Stomach (tissue), 9 donors: ENCODE measurements around the gene ZNF219. TPM values are rescaled to one million over a fixed set of nuclear protein-coding genes. Genes with fewer than 3 reads are reported as not detected.

Source experiments
- DNase-seq, 2 donors: peaks; one replicate each; pipeline versions ENCODE4 v3.0.0 to v3.0.0-alpha.2; 2013 to 2019
- H3K27ac ChIP-seq, 5 donors: fragments of 200-600 bp in 4 of 5; sonication (generic) in 4 of 5; one replicate each; pipeline ENCODE4 v1.5.1; 2013 to 2019; ENCODE audit warnings: mild to moderate bottlenecking in 1 of 5, moderate library complexity in 1 of 5
- H3K27me3 ChIP-seq, 3 donors: fragments of 200-600 bp; sonication (generic); one replicate each; pipeline ENCODE4 v1.5.1; 2017 to 2019; ENCODE audit warnings: mixed run types in 1 of 3
- H3K36me3 ChIP-seq, 4 donors: fragments of 200-600 bp; sonication (generic); 1 replicate in 3 of 4; 2 replicates in 1 of 4; pipeline ENCODE4 v1.5.1; 2016 to 2019
- H3K4me1 ChIP-seq, 4 donors: fragments of 200-600 bp; sonication (generic); one replicate each; pipeline ENCODE4 v1.5.1; 2016 to 2019
- H3K4me3 ChIP-seq, 4 donors: fragments of 200-600 bp; sonication (generic) in 3 of 4; one replicate each; pipeline ENCODE4 v1.5.1; 2016 to 2019; ENCODE audit warnings: mild to moderate bottlenecking in 1 of 4
- H3K9me3 ChIP-seq, 4 donors: fragments of 200-600 bp; sonication (generic); one replicate each; pipeline ENCODE4 v1.5.1; 2016 to 2019
- EP300 ChIP-seq: sonication (generic); formaldehyde crosslinking; IDR thresholded peaks from one replicate; pipeline ENCODE4 v1.6.1; 2017; ENCODE audit warnings: antibody characterized with exemption
- POLR2A ChIP-seq, 4 donors: fragments of 450-650 bp; IDR thresholded peaks; one replicate each; pipeline ENCODE4 v1.6.1; 2016; ENCODE audit warnings: antibody characterized with exemption in 4 of 4, control low read depth in 2 of 4, mild to moderate bottlenecking in 1 of 4, moderate library complexity in 1 of 4
- POLR2AphosphoS5 ChIP-seq, 3 donors: sonication (generic); formaldehyde crosslinking; IDR thresholded peaks; one replicate each; pipeline ENCODE4 v1.6.1; 2016; ENCODE audit warnings: antibody characterized with exemption in 3 of 3
- WGBS, 5 donors: extraction: QIAGEN DNeasy Blood & Tissue Kit in 3 of 5; methylation state at CpG; one replicate each; pipeline versions ENCODE4 v1.1.5 to v1.1.7; 2013 to 2018; 5-methylcytosine and 5-hydroxymethylcytosine counted together
- intact Hi-C: fragments of 100-400 bp; cut with DNase I; formaldehyde crosslinking; loops from one replicate; pipeline ENCODE4 v1.15.1; 2023; ENCODE audit warnings: low total_unique reads
- polyA plus RNA-seq, 3 donors: library from polyadenylated mRNA; stranded (reverse); fragments of 200-250 nt; gene quantifications; one replicate each; pipeline ENCODE4 v1.2.3, GENCODE V29; 2013
- total RNA-seq, 5 donors: library from RNA; depleted of rRNA; stranded (reverse); fragments of >200 nt; gene quantifications; one replicate each; pipeline versions ENCODE4 v1.1.0 to v1.2.3, GENCODE V29; 2014 to 2016
- TF ChIP-seq, protein P1 (sequence below), 7 experiments: fragments of 450-650 bp in 4 of 7; fragments of 200-600 bp in 3 of 7; sonication (generic) in 3 of 7; IDR thresholded peaks; one replicate each; pipeline ENCODE4 v1.5.1; 2016 to 2019; ENCODE audit warnings: antibody characterized with exemption in 7 of 7, control low read depth in 2 of 7, mild to moderate bottlenecking in 1 of 7
- donor health status: healthy with polysubstance abuse.
- donor health status: Bipolar disorder and iron deficiency.
- donor health status: healthy.

ZNF219 gene
- total and polyA plus RNA-seq, 8 donors: 11.4 to 240 (median 25.2) TPM

DNA sequence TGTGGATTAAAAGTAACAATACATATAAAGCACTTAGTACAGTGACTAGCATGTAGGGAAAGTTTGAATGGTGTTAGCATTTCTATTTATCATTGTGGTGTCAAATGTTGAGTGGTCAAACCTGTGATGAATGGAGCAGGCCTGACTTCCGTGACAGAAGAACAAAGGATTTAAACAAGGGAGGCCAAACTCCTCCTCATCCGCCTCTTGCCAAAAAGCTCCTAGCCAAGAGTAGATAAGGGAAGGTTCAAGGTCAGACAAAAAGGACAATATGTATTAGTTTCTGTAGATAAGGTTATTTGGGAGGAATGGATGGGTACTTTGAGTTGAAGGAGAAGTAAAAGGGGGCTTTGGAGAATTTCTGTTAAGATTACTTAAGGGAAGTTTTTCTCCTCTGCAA, 49.8 kb downstream of the ZNF219 start:
- no peak overlapping the region for H3K4me3 ChIP-seq
- peak overlapping the region in 1 of 5 donors; percentile 36 for H3K27ac ChIP-seq
- intact Hi-C loops: no loop called here
- no peaks in the 10 kb centered on the region for H3K27me3 ChIP-seq
- no peaks in the 10 kb centered on the region for H3K36me3 ChIP-seq
- 25 to 56% (median 35%) methylated on average over 2 of the region's 2 CpGs for WGBS, 5 donors
- DNase-seq: no peak
- peaks cover 0 to 14% (median 5%) of the 10 kb centered on the region in 4 donors for H3K4me1 ChIP-seq
- TF ChIP-seq POLR2AphosphoS5 (IDR thresholded peaks at IDR 0.05) (peak in 1 of 3 donors; percentile 18), POLR2A (IDR thresholded peaks at IDR 0.05) (no peak)
- no peaks in the 10 kb centered on the region for H3K9me3 ChIP-seq

DNA sequence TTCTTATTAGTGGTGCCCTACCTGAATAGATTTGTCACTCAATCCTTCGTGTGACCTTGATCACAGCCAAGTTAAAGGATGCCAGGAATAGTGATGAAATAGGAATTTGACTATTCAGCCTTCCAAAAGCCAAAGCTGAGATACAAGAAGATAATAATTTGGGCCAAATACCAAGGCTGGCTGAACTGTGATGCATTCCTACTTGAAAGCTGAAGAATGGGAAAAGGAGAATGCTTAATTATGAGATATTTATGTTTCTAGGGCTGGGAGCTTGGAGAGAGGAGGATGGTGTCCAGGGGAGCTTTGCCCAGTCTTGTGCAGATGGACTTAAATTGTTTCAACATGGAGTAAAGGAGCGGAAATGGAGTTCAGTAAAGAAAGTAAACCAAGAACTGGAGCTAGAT, 51.1 kb downstream of the ZNF219 start:
- Histone ChIP-seq H3K9me3 (no peaks in the 10 kb centered on the region), H3K27me3 (no peaks in the 10 kb centered on the region), H3K4me1 (peaks cover 0 to 22% (median 12%) of the 10 kb centered on the region in 4 donors), H3K4me3 (no peak overlapping the region), H3K27ac (no peak overlapping the region), H3K36me3 (no peaks in the 10 kb centered on the region)
- intact Hi-C loops: no loop called here
- WGBS, 5 donors: 66 to 88% (median 87%) methylated on average over 2 of the region's 2 CpGs
- TF ChIP-seq, protein P1, sequence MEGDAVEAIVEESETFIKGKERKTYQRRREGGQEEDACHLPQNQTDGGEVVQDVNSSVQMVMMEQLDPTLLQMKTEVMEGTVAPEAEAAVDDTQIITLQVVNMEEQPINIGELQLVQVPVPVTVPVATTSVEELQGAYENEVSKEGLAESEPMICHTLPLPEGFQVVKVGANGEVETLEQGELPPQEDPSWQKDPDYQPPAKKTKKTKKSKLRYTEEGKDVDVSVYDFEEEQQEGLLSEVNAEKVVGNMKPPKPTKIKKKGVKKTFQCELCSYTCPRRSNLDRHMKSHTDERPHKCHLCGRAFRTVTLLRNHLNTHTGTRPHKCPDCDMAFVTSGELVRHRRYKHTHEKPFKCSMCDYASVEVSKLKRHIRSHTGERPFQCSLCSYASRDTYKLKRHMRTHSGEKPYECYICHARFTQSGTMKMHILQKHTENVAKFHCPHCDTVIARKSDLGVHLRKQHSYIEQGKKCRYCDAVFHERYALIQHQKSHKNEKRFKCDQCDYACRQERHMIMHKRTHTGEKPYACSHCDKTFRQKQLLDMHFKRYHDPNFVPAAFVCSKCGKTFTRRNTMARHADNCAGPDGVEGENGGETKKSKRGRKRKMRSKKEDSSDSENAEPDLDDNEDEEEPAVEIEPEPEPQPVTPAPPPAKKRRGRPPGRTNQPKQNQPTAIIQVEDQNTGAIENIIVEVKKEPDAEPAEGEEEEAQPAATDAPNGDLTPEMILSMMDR (IDR thresholded peaks at IDR 0.05): no peak
- no peak for TF ChIP-seq POLR2A (IDR thresholded peaks at IDR 0.05)
- no peak for TF ChIP-seq EP300
- TF ChIP-seq POLR2AphosphoS5 (IDR thresholded peaks at IDR 0.05): no peak
- DNase-seq: no peak

GRCh38 chr14:21043974-21044618, 54.4 kb downstream of the ZNF219 start:
- TF ChIP-seq EP300: no peak
- TF ChIP-seq POLR2AphosphoS5 (IDR thresholded peaks at IDR 0.05): no peak
- TF ChIP-seq POLR2A (IDR thresholded peaks at IDR 0.05): no peak
- TF ChIP-seq, protein P1 (IDR thresholded peaks at IDR 0.05): no peak
- no peaks in the 10 kb centered on the region for H3K9me3 ChIP-seq
- H3K4me1 ChIP-seq: peaks cover 9 to 35% (median 22%) of the 10 kb centered on the region in 4 donors
- no peaks in the 10 kb centered on the region for H3K27me3 ChIP-seq
- peak in 1 of 2 donors; percentile 42 for DNase-seq
- intact Hi-C loops: no loop called here
- H3K27ac ChIP-seq: peak overlapping the region in 1 of 5 donors; percentile 16
- H3K36me3 ChIP-seq: no peaks in the 10 kb centered on the region
- WGBS, 5 donors: 44 to 48% (median 47%) methylated on average over 6 of the region's 6 CpGs
- H3K4me3 ChIP-seq: no peak overlapping the region

DNA sequence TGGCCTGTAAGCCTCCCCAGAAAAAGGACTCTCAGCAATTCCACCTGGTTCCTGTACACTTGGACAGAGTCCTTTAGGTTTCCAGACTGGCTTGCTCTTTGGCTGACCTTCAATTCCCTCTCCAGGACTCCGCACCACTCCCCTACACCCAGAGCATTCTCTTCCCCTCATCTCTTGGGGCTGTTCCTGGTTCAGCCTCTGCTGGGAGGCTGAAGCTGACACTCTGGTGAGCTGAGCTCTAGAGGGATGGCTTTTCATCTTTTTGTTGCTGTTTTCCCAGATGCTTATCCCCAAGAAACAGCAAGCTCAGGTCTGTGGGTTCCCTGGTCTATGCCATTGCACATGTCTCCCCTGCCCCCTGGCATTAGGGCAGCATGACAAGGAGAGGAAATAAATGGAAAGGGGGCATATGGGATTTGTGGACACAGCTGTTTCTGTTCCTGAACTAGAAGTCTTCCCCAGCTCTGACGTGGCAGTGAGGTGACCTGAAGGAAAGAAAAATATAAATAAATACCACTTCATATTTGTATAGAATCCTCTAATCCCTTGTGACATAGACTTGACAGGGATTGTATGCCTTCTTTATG, 55.0 kb downstream of the ZNF219 start:
- intact Hi-C loops: no loop called here
- Histone ChIP-seq H3K4me3 (no peak overlapping the region), H3K27ac (peak overlapping the region in 1 of 5 donors; percentile 1), H3K9me3 (no peaks in the 10 kb centered on the region), H3K4me1 (peaks cover 16 to 40% (median 27%) of the 10 kb centered on the region in 4 donors), H3K36me3 (no peaks in the 10 kb centered on the region), H3K27me3 (no peaks in the 10 kb centered on the region)
- DNase-seq: no peak
- WGBS, 5 donors: 18 to 52% (median 38%) methylated on average over 2 of the region's 2 CpGs
- TF ChIP-seq EP300: no peak
- TF ChIP-seq POLR2A (IDR thresholded peaks at IDR 0.05): no peak
- TF ChIP-seq, protein P1 (IDR thresholded peaks at IDR 0.05): no peak
- TF ChIP-seq POLR2AphosphoS5 (IDR thresholded peaks at IDR 0.05): no peak

- no peak for DNase-seq
- Histone ChIP-seq H3K9me3 (no peaks in the 10 kb centered on the region), H3K4me1 (peaks cover 20 to 40% (median 31%) of the 10 kb centered on the region in 4 donors), H3K4me3 (no peak overlapping the region), H3K27me3 (no peaks in the 10 kb centered on the region), H3K36me3 (no peaks in the 10 kb centered on the region), H3K27ac (no peak overlapping the region)
- TF ChIP-seq POLR2A (IDR thresholded peaks at IDR 0.05) (no peak), EP300 (no peak), POLR2AphosphoS5 (IDR thresholded peaks at IDR 0.05) (no peak)
- TF ChIP-seq, protein P1 (IDR thresholded peaks at IDR 0.05): no peak
- 50 to 60% (median 53%) methylated on average over 8 of the region's 8 CpGs for WGBS, 5 donors
- intact Hi-C loops: no loop called here
Observed at GRCh38 chr14:21042918-21043317, 55.5 kb downstream of the ZNF219 start.
